DND-41 (cell line): ENCODE results near the gene C7orf25.

ENCODE experiments used
- CTCF ChIP-seq: IDR thresholded peaks from 2 replicates; pipeline ENCODE4 v1.5.1; 2012; ENCODE audit warnings: borderline replicate concordance, low read length, moderate library complexity, mild to moderate bottlenecking; ENCODE audit not compliant: poor library complexity, severe bottlenecking; ENCODE audit errors: extremely low read depth
- EZH2 ChIP-seq: IDR thresholded peaks from 3 replicates; pipeline ENCODE4 v1.6.1; 2012; ENCODE audit warnings: borderline replicate concordance, low read depth, mild to moderate bottlenecking, moderate library complexity, low read length, inconsistent platforms; ENCODE audit not compliant: severe bottlenecking

- TF ChIP-seq CTCF (no peak), EZH2 (no peak)
Observed at GRCh38 chr7:42947521-42947920, 35.7 kb upstream of the C7orf25 start.
